H1 (cell line): ENCODE data around the gene ATP6V0D1. TPM values are rescaled to one million over a fixed set of nuclear protein-coding genes. Genes with fewer than 3 reads are reported as not detected.

Experiments
- CTCF ChIA-PET: fragments of 300-600 bp; sonication (Branson Sonifier 250); formaldehyde crosslinking; loops from one replicate; lab custom pipeline; 2021; ENCODE audit not compliant: partially characterized antibody; lab: Charles Lee
- POLR2A ChIA-PET: fragments of 300-600 bp; sonication (Branson Sonifier 250); formaldehyde crosslinking; loops from one replicate; lab custom pipeline; 2021; ENCODE audit warnings: inconsistent platforms; ENCODE audit not compliant: partially characterized antibody; lab: Charles Lee
- DNase-seq, 2 experiments: peaks; one replicate each; pipeline versions ENCODE4 v3.0.0 to v3.0.0-alpha.2; 2010 to 2022; ENCODE audit warnings: low spot score in 2 of 2, low read depth in 1 of 2, mixed read lengths in 1 of 2
- FAIRE-seq: peaks from 2 replicates; lab custom pipeline; 2011; peaks lifted over from hg19 to GRCh38; lab: Jason Lieb, UNC
- H2AFZ ChIP-seq: 2 replicates; pipeline ENCODE4 v1.8.1; 2012; ENCODE audit warnings: low read length, inconsistent platforms
- H2AK5ac ChIP-seq: 2 replicates; pipeline ENCODE4 v1.6.1; 2013; ENCODE audit warnings: low read depth, low read length
- H2BK120ac ChIP-seq: replicated peaks from 2 replicates; pipeline ENCODE3; 2013; ENCODE audit warnings: low read depth, low read length, inconsistent platforms
- H2BK12ac ChIP-seq: 2 replicates; pipeline ENCODE4 v1.6.1; 2013; ENCODE audit warnings: low read depth, low read length
- H2BK15ac ChIP-seq: 2 replicates; pipeline ENCODE4 v1.6.1; 2013; ENCODE audit warnings: low read length
- H2BK20ac ChIP-seq: 2 replicates; pipeline ENCODE4 v1.6.1; 2013; ENCODE audit warnings: low read length
- H2BK5ac ChIP-seq: 2 replicates; pipeline ENCODE4 v1.6.1; 2013; ENCODE audit warnings: low read depth, low read length
- H3K14ac ChIP-seq: 2 replicates; pipeline ENCODE4 v1.6.1; 2013; ENCODE audit warnings: inconsistent platforms; ENCODE audit not compliant: insufficient read length
- H3K18ac ChIP-seq: 2 replicates; pipeline ENCODE4 v1.6.1; 2013; ENCODE audit warnings: low read length; ENCODE audit errors: extremely low read depth
- H3K23ac ChIP-seq: 2 replicates; pipeline ENCODE4 v1.6.1; 2013; ENCODE audit warnings: inconsistent platforms; ENCODE audit not compliant: insufficient read length
- H3K23me2 ChIP-seq: 2 replicates; pipeline ENCODE4 v1.6.1; 2013; ENCODE audit warnings: low read depth, low read length
- H3K27ac ChIP-seq: 2 replicates; pipeline ENCODE4 v1.6.1; 2011; ENCODE audit warnings: low read depth, low read length, inconsistent platforms
- H3K27me3 ChIP-seq, 4 experiments: replicated peaks in 1 of 4; 1 replicate in 1 of 4; 2 replicates in 3 of 4; pipeline versions ENCODE4 v1.6.1 to v1.8.1; 2011 to 2013; ENCODE audit warnings: low read length in 3 of 4, mild to moderate bottlenecking in 3 of 4, inconsistent platforms in 2 of 4, mixed read lengths in 2 of 4, moderate library complexity in 1 of 4; ENCODE audit not compliant: control insufficient read depth in 3 of 4, insufficient read depth in 3 of 4; ENCODE audit errors: extremely low read depth in 1 of 4
- H3K36me3 ChIP-seq, 4 experiments: 2 replicates each; pipeline versions ENCODE4 v1.6.1 to v1.8.1; 2011 to 2013; ENCODE audit warnings: mild to moderate bottlenecking in 4 of 4, low read length in 3 of 4, moderate library complexity in 2 of 4, control low read depth in 1 of 4, inconsistent platforms in 1 of 4; ENCODE audit not compliant: insufficient read depth in 4 of 4, control insufficient read depth in 2 of 4
- H3K4ac ChIP-seq: replicated peaks from 2 replicates; pipeline ENCODE3; 2013; ENCODE audit warnings: low read length, low read depth, mixed read lengths, inconsistent platforms; ENCODE audit not compliant: insufficient read length
- H3K4me1 ChIP-seq, 4 experiments: replicated peaks in 1 of 4; 1 replicate in 1 of 4; 2 replicates in 3 of 4; pipeline versions ENCODE4 v1.6.1 to v1.8.1; 2011 to 2013; ENCODE audit warnings: low read length in 3 of 4, inconsistent platforms in 2 of 4, mixed read lengths in 1 of 4; ENCODE audit not compliant: insufficient read depth in 4 of 4, control insufficient read depth in 3 of 4
- H3K4me2 ChIP-seq, 2 experiments: 2 replicates each; pipeline versions ENCODE4 v1.6.1 to v1.8.1; 2011 to 2013; ENCODE audit warnings: low read depth in 2 of 2, low read length in 2 of 2, control low read depth in 1 of 2, inconsistent platforms in 1 of 2, mild to moderate bottlenecking in 1 of 2; ENCODE audit not compliant: insufficient read depth in 1 of 2
- H3K4me3 ChIP-seq, 4 experiments: fragments of 200-600, 300-600 bp in 1 of 4; sonication (generic), shearing (Covaris generic), sonication (Bioruptor Twin) in 1 of 4; 2 replicates each; pipeline versions ENCODE4 v1.5.1 to v1.8.1; 2011 to 2016; ENCODE audit warnings: low read length in 4 of 4, low read depth in 3 of 4, control low read depth in 2 of 4, inconsistent platforms in 2 of 4, mild to moderate bottlenecking in 2 of 4, mixed read lengths in 1 of 4, moderate library complexity in 1 of 4; ENCODE audit not compliant: insufficient read depth in 2 of 4; ENCODE audit errors: extremely low read depth in 1 of 4
- H3K56ac ChIP-seq: replicated peaks from 2 replicates; pipeline ENCODE3; 2013; ENCODE audit warnings: low read depth, mild to moderate bottlenecking, mixed read lengths, low read length, inconsistent platforms; ENCODE audit not compliant: insufficient read length
- H3K79me1 ChIP-seq: 2 replicates; pipeline ENCODE4 v1.6.1; 2013; ENCODE audit warnings: low read depth, low read length, control low read depth
- H3K79me2 ChIP-seq, 2 experiments: 2 replicates each; pipeline versions ENCODE4 v1.6.1 to v1.8.1; 2012 to 2013; ENCODE audit warnings: low read length in 2 of 2, mild to moderate bottlenecking in 2 of 2, inconsistent platforms in 1 of 2; ENCODE audit not compliant: insufficient read depth in 2 of 2, control insufficient read depth in 1 of 2
- H3K9ac ChIP-seq, 4 experiments: replicated peaks in 1 of 4; 1 replicate in 1 of 4; 2 replicates in 3 of 4; pipeline versions ENCODE4 v1.6.1 to v1.8.1; 2011 to 2013; ENCODE audit warnings: low read depth in 3 of 4, low read length in 3 of 4, control low read depth in 2 of 4, mild to moderate bottlenecking in 2 of 4, moderate library complexity in 2 of 4, inconsistent platforms in 1 of 4; ENCODE audit errors: extremely low read depth in 1 of 4
- H3K9me3 ChIP-seq, 2 experiments: 2 replicates each; pipeline versions ENCODE4 v1.6.1 to v1.8.1; 2012 to 2013; ENCODE audit warnings: mild to moderate bottlenecking in 2 of 2, moderate library complexity in 2 of 2, control low read depth in 1 of 2, inconsistent platforms in 1 of 2, low read depth in 1 of 2, low read length in 1 of 2, mixed read lengths in 1 of 2; ENCODE audit not compliant: insufficient read depth in 2 of 2
- H4K20me1 ChIP-seq, 2 experiments: replicated peaks in 1 of 2; 2 replicates each; pipeline versions ENCODE3 to v1.8.1; 2011 to 2013; ENCODE audit warnings: inconsistent platforms in 2 of 2, low read length in 2 of 2, mild to moderate bottlenecking in 1 of 2; ENCODE audit not compliant: insufficient read depth in 2 of 2, control insufficient read depth in 1 of 2
- H4K5ac ChIP-seq: 2 replicates; pipeline ENCODE4 v1.6.1; 2013; ENCODE audit warnings: low read length, low read depth, mixed read lengths, inconsistent platforms; ENCODE audit not compliant: insufficient read length
- H4K8ac ChIP-seq: 2 replicates; pipeline ENCODE4 v1.8.0; 2013; ENCODE audit warnings: mild to moderate bottlenecking, moderate library complexity, low read length, inconsistent platforms; ENCODE audit not compliant: insufficient read depth; ENCODE audit errors: extremely low read depth
- H4K91ac ChIP-seq: replicated peaks from 2 replicates; pipeline ENCODE3; 2013; ENCODE audit warnings: low read length, mixed read lengths, inconsistent platforms; ENCODE audit not compliant: insufficient read length
- EGR1 ChIP-seq: IDR thresholded peaks from 2 replicates; pipeline ENCODE4 v1.6.1; 2011; ENCODE audit warnings: low read depth, low read length, borderline replicate concordance
- TAF7 ChIP-seq: optimal IDR thresholded peaks from 2 replicates; pipeline ENCODE3; 2011; ENCODE audit warnings: low read depth, mild to moderate bottlenecking, inconsistent platforms, low read length, moderate library complexity, borderline replicate concordance
- WGBS, 2 experiments: shearing (Covaris generic) in 1 of 2; methylation state at CpG; one replicate each; pipeline versions ENCODE4 v1.1.6 to v1.1.7; 2013 to 2015; ENCODE audit warnings: low lambda C conversion rate in 2 of 2, mixed read lengths in 2 of 2, inconsistent platforms in 1 of 2, low coverage in 1 of 2, missing lambda C conversion rate in 1 of 2; ENCODE audit not compliant: insufficient replicate concordance in 2 of 2, insufficient coverage in 1 of 2, insufficient read length in 1 of 2; ENCODE audit errors: extremely low coverage in 1 of 2, missing lambda C conversion rate in 1 of 2; 5-methylcytosine and 5-hydroxymethylcytosine counted together
- polyA plus RNA-seq, 7 experiments: library from polyadenylated mRNA; depleted of rRNA in 3 of 7; stranded (reverse) in 5 of 7; unstranded in 2 of 7; fragments of >200 nt in 5 of 7; fragments of 200-250 nt in 2 of 7; gene quantifications; 1 replicate in 5 of 7; 2 replicates in 1 of 7; 4 replicates in 1 of 7; pipeline versions ENCODE4 v1.2.1 to v1.2.3, GENCODE V29; 2011 to 2013; ENCODE audit warnings: missing spikeins in 2 of 7, mixed read lengths in 2 of 7
- total RNA-seq: library from RNA; stranded (reverse); fragmentation: NEBNext Ultra II Directional; extraction: Animal tissue kit (Norgen Biotek cat#: 25700); gene quantifications from 2 replicates; pipeline ENCODE4 v1.2.1, GENCODE V29; 2021
- TF ChIP-seq, protein P1 (sequence below), 3 experiments: IDR thresholded peaks; 1 replicate in 2 of 3; 2 replicates in 1 of 3; pipeline versions ENCODE4 v1.5.1 to v1.6.1; 2011; ENCODE audit warnings: low read length in 3 of 3, mild to moderate bottlenecking in 3 of 3, inconsistent platforms in 2 of 3, low read depth in 1 of 3, moderate library complexity in 1 of 3; ENCODE audit not compliant: insufficient read depth in 1 of 3; ENCODE audit errors: control extremely low read depth in 1 of 3

The ATP6V0D1 gene
- total and polyA plus RNA-seq, 2 of the 8 experiments (the other 6 are each of a cell fraction or from before 2014, with no cell fraction given) = 47.3 to 134 TPM

DNA sequence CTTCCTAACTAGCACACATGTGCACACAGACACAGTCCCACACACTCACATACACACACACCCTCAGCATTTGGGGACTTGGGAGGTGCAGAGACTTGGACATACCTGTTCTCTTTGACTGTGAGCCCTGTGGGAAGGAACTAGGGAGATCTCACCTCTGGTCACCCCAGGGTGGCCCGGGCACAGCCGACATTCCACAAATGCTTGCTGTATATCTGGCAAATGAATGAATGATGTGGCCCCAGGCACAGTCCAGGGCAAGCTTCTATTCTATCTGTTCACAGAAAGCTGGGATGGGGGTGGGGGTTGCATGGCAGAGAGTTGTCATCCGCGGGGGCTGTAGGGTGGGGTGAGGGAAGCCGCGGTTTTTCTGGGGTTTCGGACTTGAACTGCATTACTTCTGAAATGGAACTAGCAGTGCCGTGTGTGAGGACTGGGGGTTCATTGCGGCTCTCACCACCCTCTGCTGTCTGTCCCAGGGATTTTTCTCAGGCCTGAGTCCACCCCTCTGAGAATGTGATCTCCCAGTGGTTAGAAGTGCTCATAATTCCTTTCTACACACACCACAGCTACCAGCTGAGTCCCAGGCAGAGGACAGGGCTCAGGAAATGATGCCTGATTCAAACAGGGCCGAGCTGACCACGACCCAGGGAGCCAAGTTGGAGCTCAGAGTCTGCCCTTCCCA is 44.4 kb upstream of the ATP6V0D1 start:
- Histone ChIP-seq H2AK5ac (no peak overlapping the region), H3K56ac (no peak overlapping the region), H4K20me1 (peaks cover 0 to 3% of the 10 kb centered on the region in 2 experiments), H3K4me2 (no peak overlapping the region), H2BK5ac (no peak overlapping the region), H3K23ac (no peak overlapping the region), H2BK120ac (no peak overlapping the region), H3K27ac (no peak overlapping the region), H3K79me2 (no peaks in the 10 kb centered on the region), H3K27me3 (peaks cover 31 to 77% (median 66%) of the 10 kb centered on the region in 4 experiments), H3K36me3 (no peaks in the 10 kb centered on the region), H3K14ac (no peak overlapping the region), H2BK20ac (no peak overlapping the region), H4K91ac (no peak overlapping the region), H3K18ac (no peak overlapping the region), H3K79me1 (no peaks in the 10 kb centered on the region), H3K9me3 (no peaks in the 10 kb centered on the region), H3K4me3 (no peak overlapping the region), H4K5ac (no peak overlapping the region), H2BK15ac (no peak overlapping the region), H3K4me1 (peaks cover 0 to 12% (median 7%) of the 10 kb centered on the region in 4 experiments; a peak in 6 of 7 replicates), H3K23me2 (peaks cover 16% of the 10 kb centered on the region; the same call in 1 of the 2 replicates), H2BK12ac (no peak overlapping the region), H4K8ac (no peak overlapping the region), H3K9ac (no peak overlapping the region), H3K4ac (no peak overlapping the region), H2AFZ (no peak overlapping the region)
- 71% methylated on average over 10 of the region's 11 CpGs; no CpG with 5 or more reads in 1 of the 2 experiments for WGBS, 2 experiments
- CTCF ChIA-PET = interaction anchor here (0.6 to 8.7 kb wide), 14 partner anchors 11 to 359 kb away, joined by 3 to 166 read pairs (median 6); partner anchors contain the start of genes CARMIL2 and NRN1L
- TF ChIP-seq, protein P1, sequence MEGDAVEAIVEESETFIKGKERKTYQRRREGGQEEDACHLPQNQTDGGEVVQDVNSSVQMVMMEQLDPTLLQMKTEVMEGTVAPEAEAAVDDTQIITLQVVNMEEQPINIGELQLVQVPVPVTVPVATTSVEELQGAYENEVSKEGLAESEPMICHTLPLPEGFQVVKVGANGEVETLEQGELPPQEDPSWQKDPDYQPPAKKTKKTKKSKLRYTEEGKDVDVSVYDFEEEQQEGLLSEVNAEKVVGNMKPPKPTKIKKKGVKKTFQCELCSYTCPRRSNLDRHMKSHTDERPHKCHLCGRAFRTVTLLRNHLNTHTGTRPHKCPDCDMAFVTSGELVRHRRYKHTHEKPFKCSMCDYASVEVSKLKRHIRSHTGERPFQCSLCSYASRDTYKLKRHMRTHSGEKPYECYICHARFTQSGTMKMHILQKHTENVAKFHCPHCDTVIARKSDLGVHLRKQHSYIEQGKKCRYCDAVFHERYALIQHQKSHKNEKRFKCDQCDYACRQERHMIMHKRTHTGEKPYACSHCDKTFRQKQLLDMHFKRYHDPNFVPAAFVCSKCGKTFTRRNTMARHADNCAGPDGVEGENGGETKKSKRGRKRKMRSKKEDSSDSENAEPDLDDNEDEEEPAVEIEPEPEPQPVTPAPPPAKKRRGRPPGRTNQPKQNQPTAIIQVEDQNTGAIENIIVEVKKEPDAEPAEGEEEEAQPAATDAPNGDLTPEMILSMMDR (IDR thresholded peaks at IDR 0.05; ENCODE audit: control extremely low read depth in 1 of 3, insufficient read depth in 1 of 3, low read depth in 1 of 3, low read length in 3 of 3) = peak in 2 of 3 experiments; percentile 13; a peak in 2 of 4 replicates
- no peak for TF ChIP-seq TAF7
- no peak for TF ChIP-seq EGR1
- no peak for FAIRE-seq
- no peak for DNase-seq
- POLR2A ChIA-PET = interaction anchor here (0.5 to 1.3 kb wide), 4 partner anchors 11 to 46 kb away, joined by 3 read pairs; no protein-coding TSS in a partner anchor
